HG03565 (cell line): ENCODE data around the gene MAPKAPK3.
A peak's percentile ranks its signal among the peaks of the same experiment; 100 is the strongest.

Experiments used
- ATAC-seq: cut with Tn5 transposase; IDR thresholded peaks from one replicate; pipeline ENCODE4 v1.9.1; 2021; ENCODE audit warnings: mild to moderate bottlenecking, moderate library complexity; ENCODE audit not compliant: unreplicated experiment

The MAPKAPK3 gene

GRCh38 chr3:50587373-50587772 is 29.6 kb upstream of the MAPKAPK3 start:
- ATAC-seq: no peak

- ATAC-seq: no peak
Observed at GRCh38 chr3:50587806-50588758, 28.9 kb upstream of the MAPKAPK3 start.

GRCh38 chr3:50588759-50589433 is 28.1 kb upstream of the MAPKAPK3 start:
- no peak for ATAC-seq

- no peak for ATAC-seq
Observed at GRCh38 chr3:50591196-50591741, 25.7 kb upstream of the MAPKAPK3 start.

- no peak for ATAC-seq
Observed at GRCh38 chr3:50592568-50592967, 24.4 kb upstream of the MAPKAPK3 start.

GRCh38 chr3:50594253-50594785 is 22.6 kb upstream of the MAPKAPK3 start:
- no peak for ATAC-seq

- no peak for ATAC-seq
Observed at GRCh38 chr3:50599115-50599715, 17.7 kb upstream of the MAPKAPK3 start.

GRCh38 chr3:50599716-50600118 is 17.2 kb upstream of the MAPKAPK3 start:
- no peak for ATAC-seq

GRCh38 chr3:50600141-50600753 is 16.7 kb upstream of the MAPKAPK3 start:
- no peak for ATAC-seq

GRCh38 chr3:50600841-50601591 is 15.9 kb upstream of the MAPKAPK3 start:
- ATAC-seq: peak; percentile 48

- no peak for ATAC-seq
Observed at GRCh38 chr3:50602595-50603191, 14.3 kb upstream of the MAPKAPK3 start.

GRCh38 chr3:50603261-50604109 is 13.5 kb upstream of the MAPKAPK3 start:
- ATAC-seq: no peak

GRCh38 chr3:50604110-50604621 is 12.8 kb upstream of the MAPKAPK3 start:
- no peak for ATAC-seq

GRCh38 chr3:50604628-50605588 is 12.0 kb upstream of the MAPKAPK3 start:
- ATAC-seq: no peak

GRCh38 chr3:50605901-50606326 is 11.0 kb upstream of the MAPKAPK3 start:
- ATAC-seq: no peak

- no peak for ATAC-seq
Observed at GRCh38 chr3:50606596-50606995, 10.4 kb upstream of the MAPKAPK3 start.
